IMR-90 (cell line): ENCODE results near the gene PPP4C. TPM values are rescaled to one million over a fixed set of nuclear protein-coding genes. Genes with fewer than 3 reads are reported as not detected.

ENCODE experiments used
- BHLHE40 ChIP-seq: fragments of 150-350 bp; IDR thresholded peaks from 2 replicates; pipeline ENCODE4 v1.6.1; 2016; ENCODE audit warnings: mild to moderate bottlenecking, low read depth, low read length
- CHD1 ChIP-seq: IDR thresholded peaks from 2 replicates; pipeline ENCODE4 v1.6.1; 2012; ENCODE audit warnings: low read depth, low read length, improper control_type of control experiment
- CTCF ChIP-seq: conservative IDR thresholded peaks from 2 replicates; pipeline ENCODE4 v1.5.1; 2012; ENCODE audit warnings: mild to moderate bottlenecking, low read depth, low read length, improper control_type of control experiment
- MAFK ChIP-seq: IDR thresholded peaks from 2 replicates; pipeline ENCODE4 v1.6.1; 2012; ENCODE audit warnings: low read depth, low read length, improper control_type of control experiment
- MAZ ChIP-seq: IDR thresholded peaks from 2 replicates; pipeline ENCODE4 v1.6.1; 2012; ENCODE audit warnings: low read depth, mild to moderate bottlenecking, low read length, improper control_type of control experiment, moderate library complexity, borderline replicate concordance
- polyA plus RNA-seq, 3 experiments: library from polyadenylated mRNA; depleted of rRNA; stranded (reverse); fragments of >200 nt; gene quantifications; 2 replicates each; pipeline ENCODE4 v1.2.3, GENCODE V29; 2012; ENCODE audit warnings: low replicate concordance in 1 of 3
- total RNA-seq: library from RNA; depleted of rRNA; stranded (reverse); fragments of >200 nt; gene quantifications from 2 replicates; pipeline ENCODE4 v1.2.3, GENCODE V29; 2012

The PPP4C gene
- total and polyA plus RNA-seq, 2 of the 4 experiments (the other 2 are of a cell fraction): 200 to 209 TPM

GRCh38 chr16:30075503-30076275 lies at the start of gene PPP4C (continued):
- TF ChIP-seq CTCF (0 out of 2 replicates have a peak, but pooled peaks have one; percentile 11), CHD1 (no peak), MAFK (no peak), MAZ (peak; percentile 55; the same call in 1 of the 2 replicates), BHLHE40 (no peak)
